Right lobe of liver (tissue), 4 donors: ENCODE data around the gene TEX44.
"Not testable (repeated sequence)": the region's sequence is repeated elsewhere in the genome, so short reads cannot be mapped to it uniquely, and the experiment has no call there.

Experiments
- CTCF ChIP-seq, 4 donors: fragments of 200-600 bp in 3 of 4; fragments of 450-650 bp in 1 of 4; IDR thresholded peaks; one replicate each; pipeline versions ENCODE4 v1.5.1 to v1.8.0; 2016 to 2022; ENCODE audit warnings: antibody characterized with exemption in 4 of 4, mild to moderate bottlenecking in 2 of 4
- POLR2A ChIP-seq: fragments of 450-650 bp; IDR thresholded peaks from one replicate; pipeline ENCODE4 v1.6.1; 2017; ENCODE audit warnings: antibody characterized with exemption, mild to moderate bottlenecking
- donor health status: DM: no; HTN: no; CAD: no.
- donor health status: DM: no; HTN: no; CAD: no.
- donor health status: DM: no; HTN: yes; CAD: no.

- not testable (repeated sequence) for TF ChIP-seq CTCF (IDR thresholded peaks at IDR 0.05); POLR2A
Measured at GRCh38 chr2:231570915-231571314, 21.7 kb upstream of the TEX44 start.
